IPS-20b (cell line): ENCODE data around the gene HAPLN3.
A peak's percentile ranks its signal among the peaks of the same experiment; 100 is the strongest.

Experiments used
- H3K27ac ChIP-seq: one replicate; pipeline ENCODE4 v1.5.1; 2013; ENCODE audit warnings: low read length
- H3K27me3 ChIP-seq: 2 replicates; pipeline ENCODE4 v1.6.1; 2013; ENCODE audit warnings: mild to moderate bottlenecking, low read length, inconsistent platforms; ENCODE audit not compliant: insufficient read depth
- H3K36me3 ChIP-seq: 2 replicates; pipeline ENCODE4 v1.6.1; 2013; ENCODE audit warnings: low read depth, mild to moderate bottlenecking, inconsistent platforms, low read length, moderate library complexity; ENCODE audit not compliant: insufficient read depth
- H3K4me1 ChIP-seq: 2 replicates; pipeline ENCODE4 v1.6.1; 2013; ENCODE audit warnings: mild to moderate bottlenecking, control low read depth, inconsistent platforms, low read length, moderate library complexity; ENCODE audit not compliant: insufficient read depth
- H3K4me3 ChIP-seq: 2 replicates; pipeline ENCODE4 v1.5.1; 2013; ENCODE audit warnings: mild to moderate bottlenecking, low read length, inconsistent platforms
- H3K9ac ChIP-seq: 2 replicates; pipeline ENCODE4 v1.6.1; 2013; ENCODE audit warnings: low read depth, mild to moderate bottlenecking, inconsistent platforms, low read length, moderate library complexity
- H3K9me3 ChIP-seq: 2 replicates; pipeline ENCODE4 v1.6.1; 2013; ENCODE audit warnings: mild to moderate bottlenecking, low read depth, low read length, inconsistent platforms; ENCODE audit not compliant: insufficient read depth

Gene HAPLN3

DNA sequence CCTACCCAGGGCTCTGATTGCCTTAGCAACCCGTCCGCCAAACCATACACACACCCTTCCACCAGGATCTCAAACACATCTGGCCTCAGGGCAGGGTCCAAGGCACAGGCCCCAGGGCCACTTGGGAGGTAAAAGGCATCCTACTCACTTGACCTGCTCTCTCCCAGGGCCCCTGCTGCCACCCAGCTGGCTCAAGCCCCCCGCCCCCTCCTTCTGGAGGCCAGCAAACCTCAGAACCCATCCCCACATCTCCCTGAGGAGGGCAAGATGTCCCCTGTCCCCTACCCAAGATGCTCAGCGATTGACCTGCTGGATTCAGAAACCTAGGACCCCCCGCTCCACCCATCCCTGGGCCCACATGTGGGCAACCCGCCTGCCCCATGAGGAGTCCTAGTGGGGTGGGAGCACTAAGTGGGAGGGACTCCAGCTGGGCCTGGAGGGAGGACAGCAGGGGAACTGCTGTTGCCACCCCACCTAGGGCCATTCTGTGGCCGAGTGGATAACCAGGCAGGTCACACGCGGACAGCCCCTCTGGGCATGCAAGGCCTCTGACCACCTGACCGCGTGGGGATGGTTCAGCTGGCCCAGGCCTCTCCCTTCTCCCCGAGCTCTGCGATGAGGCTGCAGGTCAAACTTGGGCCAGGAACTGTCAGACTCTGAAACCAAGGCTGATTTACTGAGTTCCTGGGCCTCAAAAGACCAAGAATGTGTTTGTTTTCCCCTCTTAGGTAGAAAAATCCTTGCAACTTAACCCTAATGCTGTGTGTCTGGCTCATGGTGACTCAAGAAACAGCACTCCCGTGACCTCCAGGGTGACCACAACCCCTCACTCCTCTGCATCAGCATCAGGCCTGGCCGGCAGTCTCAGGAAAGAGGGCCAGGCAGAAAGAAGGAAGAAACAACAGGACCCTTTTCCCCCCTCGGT is 13.6 kb upstream of the HAPLN3 start:
- H3K4me3 ChIP-seq = peak overlapping the region; percentile 98; the same call in 1 of the 2 replicates
- H3K4me1 ChIP-seq = peaks cover 17% of the 10 kb centered on the region; the same call in 1 of the 2 replicates
- no peaks in the 10 kb centered on the region for H3K9me3 ChIP-seq
- peaks cover 81% of the 10 kb centered on the region for H3K36me3 ChIP-seq
- no peak overlapping the region for H3K27ac ChIP-seq
- H3K9ac ChIP-seq = no peak overlapping the region
- H3K27me3 ChIP-seq = no peaks in the 10 kb centered on the region

DNA sequence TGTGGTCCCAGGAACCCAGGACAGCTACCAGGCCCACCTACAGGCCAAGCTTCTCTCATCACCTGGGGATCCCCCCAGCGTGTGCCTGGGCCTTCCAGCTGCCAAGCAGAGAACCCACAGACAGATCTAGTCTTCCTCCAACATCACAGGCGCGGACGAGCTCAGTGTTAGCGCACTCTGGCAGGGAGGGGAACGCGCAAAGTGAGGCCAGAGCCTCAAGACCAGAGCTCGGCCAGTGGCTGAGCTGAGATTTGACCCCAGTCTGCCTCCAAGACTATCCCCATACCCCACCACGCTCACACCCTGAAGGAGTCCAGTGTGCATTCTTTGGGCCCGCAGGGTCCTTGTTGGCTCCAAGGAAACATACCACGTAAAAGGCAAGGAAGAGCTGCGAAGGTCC is 12.8 kb upstream of the HAPLN3 start:
- Histone ChIP-seq H3K4me1 (peaks cover 17% of the 10 kb centered on the region; the same call in 1 of the 2 replicates), H3K9me3 (no peaks in the 10 kb centered on the region), H3K27ac (no peak overlapping the region), H3K36me3 (peaks cover 89% of the 10 kb centered on the region), H3K27me3 (no peaks in the 10 kb centered on the region), H3K9ac (no peak overlapping the region), H3K4me3 (no peak overlapping the region)

DNA sequence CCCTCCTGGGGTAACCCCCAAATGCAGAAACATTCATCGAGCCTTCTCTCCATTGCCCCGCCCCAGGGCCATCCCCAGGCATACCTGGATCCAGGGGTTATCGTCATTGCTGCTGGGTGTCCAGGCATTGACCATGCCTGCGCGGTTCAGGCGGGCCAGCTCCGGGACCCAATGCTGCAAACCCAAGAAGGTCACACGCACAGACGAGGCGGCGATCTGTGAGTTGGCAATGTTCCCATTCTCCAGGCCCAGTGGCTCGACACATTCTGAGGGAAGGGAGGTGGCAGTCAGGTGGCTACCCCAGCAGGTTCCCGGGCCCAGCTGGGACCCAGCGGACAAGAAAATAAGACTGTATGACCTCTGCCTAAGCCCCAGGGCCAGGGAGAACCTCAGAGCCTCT is 11.8 kb upstream of the HAPLN3 start:
- no peaks in the 10 kb centered on the region for H3K9me3 ChIP-seq
- H3K27ac ChIP-seq = no peak overlapping the region
- peaks cover 17% of the 10 kb centered on the region; the same call in 1 of the 2 replicates for H3K4me1 ChIP-seq
- H3K9ac ChIP-seq = no peak overlapping the region
- H3K36me3 ChIP-seq = peaks cover 98% of the 10 kb centered on the region
- H3K27me3 ChIP-seq = no peaks in the 10 kb centered on the region
- H3K4me3 ChIP-seq = no peak overlapping the region

DNA sequence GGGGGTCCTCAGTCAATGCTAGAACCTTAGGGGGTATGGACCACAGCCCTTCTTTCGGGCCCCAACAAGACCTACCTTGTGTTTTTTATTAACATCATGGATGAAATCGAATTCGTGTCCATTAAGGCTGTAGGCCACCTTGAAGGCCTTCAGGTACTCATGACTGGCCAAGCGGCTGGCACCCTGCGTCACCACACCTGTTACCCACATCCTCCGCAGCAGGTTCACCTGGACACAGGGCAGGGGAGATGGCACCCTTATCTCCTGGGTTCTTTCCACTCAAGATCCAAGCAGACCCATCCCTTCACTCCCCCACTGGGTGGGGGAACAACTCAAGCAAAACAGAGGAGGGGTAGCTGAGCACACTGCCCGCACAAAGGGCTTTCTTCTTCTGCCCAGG is 11.2 kb upstream of the HAPLN3 start:
- Histone ChIP-seq H3K27ac (no peak overlapping the region), H3K9me3 (no peaks in the 10 kb centered on the region), H3K4me1 (peaks cover 17% of the 10 kb centered on the region; the same call in 1 of the 2 replicates), H3K36me3 (peaks cover 100% of the 10 kb centered on the region), H3K4me3 (no peak overlapping the region), H3K9ac (no peak overlapping the region), H3K27me3 (no peaks in the 10 kb centered on the region)

DNA sequence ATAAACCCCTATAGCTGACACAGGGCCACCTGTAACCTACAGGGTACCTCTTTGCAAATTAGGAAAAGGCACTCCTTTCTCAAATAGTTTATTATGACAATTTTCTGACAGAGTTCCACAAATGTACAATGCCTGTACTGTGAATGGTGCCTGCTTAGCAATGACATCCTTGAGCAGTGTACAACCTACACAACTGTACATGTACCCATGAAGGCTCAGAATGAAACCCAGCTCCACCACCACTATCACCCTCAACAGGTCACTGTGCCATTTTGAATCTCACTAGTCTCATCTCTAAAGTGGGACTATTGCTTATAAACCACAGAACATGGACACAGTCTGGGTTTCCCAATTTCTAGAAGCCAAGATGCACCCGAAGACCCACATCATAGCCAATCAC is 10.8 kb upstream of the HAPLN3 start:
- Histone ChIP-seq H3K9ac (no peak overlapping the region), H3K27ac (no peak overlapping the region), H3K36me3 (peaks cover 100% of the 10 kb centered on the region)

DNA sequence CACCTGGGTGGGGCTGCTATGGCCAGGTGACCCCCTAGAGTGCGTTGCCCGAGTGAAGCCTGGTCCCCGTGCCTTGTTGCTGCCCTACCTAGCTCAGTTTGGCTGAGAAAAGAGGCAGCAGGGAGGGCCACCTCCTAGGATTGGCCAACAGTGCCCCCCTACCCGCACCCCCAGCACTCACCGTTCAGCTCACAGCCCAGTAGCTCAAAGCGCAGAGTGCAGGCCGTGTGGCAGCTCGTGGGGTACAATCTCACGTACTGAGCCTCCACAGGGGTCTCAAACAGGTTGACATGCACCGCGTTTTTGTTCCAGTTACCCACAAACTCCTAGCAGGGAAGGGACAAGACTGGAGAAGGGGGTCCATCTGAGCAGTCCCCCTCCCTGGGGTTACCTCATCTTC is 10.2 kb upstream of the HAPLN3 start:
- Histone ChIP-seq H3K36me3 (peaks cover 100% of the 10 kb centered on the region), H3K9me3 (no peaks in the 10 kb centered on the region), H3K27me3 (no peaks in the 10 kb centered on the region), H3K9ac (no peak overlapping the region), H3K27ac (no peak overlapping the region), H3K4me3 (no peak overlapping the region), H3K4me1 (peaks cover 11% of the 10 kb centered on the region; the same call in 1 of the 2 replicates)

More for the DNA sequence above, 10.8 kb upstream of the HAPLN3 start:
- H3K4me1 ChIP-seq = peaks cover 16% of the 10 kb centered on the region; the same call in 1 of the 2 replicates
- H3K27me3 ChIP-seq = no peaks in the 10 kb centered on the region
- no peaks in the 10 kb centered on the region for H3K9me3 ChIP-seq
- H3K4me3 ChIP-seq = no peak overlapping the region

DNA sequence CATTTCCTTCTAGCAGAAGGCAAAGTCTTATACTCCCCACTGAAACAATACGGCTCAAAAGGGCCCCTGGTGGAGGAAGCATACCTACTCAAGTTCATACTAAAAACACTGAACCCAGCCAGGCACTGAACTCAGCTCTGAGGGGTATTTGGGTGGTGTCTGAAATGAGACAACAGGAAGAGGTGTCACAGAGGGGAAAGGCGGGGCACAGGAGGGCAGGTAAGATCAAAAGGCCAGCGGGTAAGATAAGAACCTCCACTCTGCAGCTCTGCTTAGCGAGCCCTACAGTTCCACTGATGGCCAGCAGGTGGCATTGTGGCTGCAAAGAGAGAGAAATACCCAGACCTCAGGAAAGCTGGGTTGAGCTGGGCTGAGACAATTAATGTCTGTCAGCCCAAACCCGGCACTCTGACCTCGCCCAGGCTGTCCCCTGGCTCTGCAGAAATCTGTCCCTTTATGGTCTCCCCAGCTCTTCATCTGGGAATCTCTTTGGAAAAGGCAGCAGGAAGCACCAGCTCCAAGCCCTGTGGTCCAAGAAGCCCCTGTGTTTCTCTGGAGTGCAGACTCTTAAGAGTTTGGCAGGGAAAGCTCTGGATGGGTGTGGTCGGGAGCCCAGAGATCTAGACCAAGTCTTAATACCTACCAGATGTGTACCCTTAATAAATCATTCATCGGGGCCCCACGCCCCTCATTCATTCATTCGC is 9.4 kb upstream of the HAPLN3 start:
- H3K27ac ChIP-seq = no peak overlapping the region
- no peaks in the 10 kb centered on the region for H3K27me3 ChIP-seq
- H3K9ac ChIP-seq = no peak overlapping the region
- no peaks in the 10 kb centered on the region for H3K9me3 ChIP-seq
- peaks cover 4% of the 10 kb centered on the region; the same call in 1 of the 2 replicates for H3K4me1 ChIP-seq
- H3K36me3 ChIP-seq = peaks cover 100% of the 10 kb centered on the region
- H3K4me3 ChIP-seq = no peak overlapping the region

DNA sequence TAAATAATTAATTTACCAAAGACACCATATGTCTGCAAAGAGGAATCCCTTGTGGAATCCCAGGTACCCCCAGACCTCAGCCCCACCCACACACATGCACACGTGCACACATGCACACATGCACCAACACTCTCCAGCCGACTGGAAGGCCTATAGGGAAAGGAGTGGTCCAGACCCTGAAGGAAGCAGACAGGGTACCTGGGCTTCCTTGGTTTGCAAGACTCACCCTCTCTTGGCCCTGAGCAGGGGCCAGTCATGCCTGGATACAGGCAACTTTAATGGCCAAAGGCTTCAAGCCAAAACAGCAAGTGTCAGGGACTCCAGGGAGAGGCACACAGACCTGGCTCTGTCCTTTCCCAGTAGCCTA is 8.9 kb upstream of the HAPLN3 start:
- H3K36me3 ChIP-seq = peaks cover 100% of the 10 kb centered on the region
- H3K27me3 ChIP-seq = no peaks in the 10 kb centered on the region
- H3K9ac ChIP-seq = no peak overlapping the region
- no peaks in the 10 kb centered on the region for H3K9me3 ChIP-seq
- peaks cover under 1% of the 10 kb centered on the region; the same call in 1 of the 2 replicates for H3K4me1 ChIP-seq
- H3K27ac ChIP-seq = no peak overlapping the region
- no peak overlapping the region for H3K4me3 ChIP-seq

DNA sequence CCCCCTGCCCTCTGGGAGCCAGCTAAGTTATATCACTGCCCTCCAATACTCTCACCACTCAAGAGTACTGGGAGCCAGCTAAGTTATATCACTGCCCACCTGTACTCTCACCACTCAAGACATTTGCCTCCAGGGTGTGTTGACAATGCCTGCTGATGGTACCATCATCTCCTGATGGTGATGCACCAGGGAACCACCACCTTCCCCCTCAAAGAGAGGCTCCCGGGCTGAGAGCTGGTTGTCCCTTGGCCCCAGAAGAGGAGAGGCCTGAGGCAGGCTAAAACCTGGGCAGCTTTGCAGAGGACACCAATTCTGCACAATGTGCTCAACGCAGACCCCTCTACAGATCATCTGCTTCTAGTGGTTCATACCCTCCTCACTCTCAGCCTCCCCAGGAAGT is 7.5 kb upstream of the HAPLN3 start:
- Histone ChIP-seq H3K27me3 (no peaks in the 10 kb centered on the region), H3K4me1 (no peaks in the 10 kb centered on the region; the same call in 1 of the 2 replicates), H3K27ac (no peak overlapping the region), H3K9me3 (no peaks in the 10 kb centered on the region), H3K36me3 (peaks cover 96% of the 10 kb centered on the region), H3K9ac (no peak overlapping the region), H3K4me3 (no peak overlapping the region)

DNA sequence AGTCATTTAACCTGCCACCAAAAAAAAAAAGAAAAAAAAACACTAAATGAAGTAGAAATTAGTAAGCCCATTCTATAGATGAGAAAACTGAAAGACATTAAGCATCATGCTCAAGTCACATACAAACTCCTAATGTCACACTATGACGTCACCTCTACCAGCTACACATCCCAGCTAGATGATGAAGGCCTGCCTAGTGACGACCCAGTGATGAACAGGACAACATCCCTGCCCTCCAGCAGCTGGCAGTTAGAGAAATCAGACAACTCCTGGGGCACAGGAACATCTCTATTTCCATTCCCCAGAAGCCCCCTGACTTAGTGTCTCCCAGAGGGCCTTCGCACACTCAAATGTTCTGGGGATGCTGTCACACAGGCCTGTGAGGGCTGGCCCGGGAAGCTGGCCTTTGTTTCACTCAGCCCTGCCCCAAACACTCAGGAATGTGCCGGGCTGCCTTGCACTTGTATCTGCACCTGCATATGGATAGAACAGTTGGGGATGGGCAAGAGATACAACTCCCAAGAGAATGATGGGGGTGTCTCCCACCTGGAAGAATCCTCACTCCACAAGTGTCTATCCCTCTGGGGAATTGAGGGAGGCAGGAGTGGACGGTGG is 7.0 kb upstream of the HAPLN3 start:
- Histone ChIP-seq H3K27ac (no peak overlapping the region), H3K36me3 (peaks cover 91% of the 10 kb centered on the region), H3K9ac (no peak overlapping the region), H3K4me3 (no peak overlapping the region), H3K4me1 (peaks cover 3% of the 10 kb centered on the region; the same call in 1 of the 2 replicates), H3K9me3 (no peaks in the 10 kb centered on the region), H3K27me3 (no peaks in the 10 kb centered on the region)

DNA sequence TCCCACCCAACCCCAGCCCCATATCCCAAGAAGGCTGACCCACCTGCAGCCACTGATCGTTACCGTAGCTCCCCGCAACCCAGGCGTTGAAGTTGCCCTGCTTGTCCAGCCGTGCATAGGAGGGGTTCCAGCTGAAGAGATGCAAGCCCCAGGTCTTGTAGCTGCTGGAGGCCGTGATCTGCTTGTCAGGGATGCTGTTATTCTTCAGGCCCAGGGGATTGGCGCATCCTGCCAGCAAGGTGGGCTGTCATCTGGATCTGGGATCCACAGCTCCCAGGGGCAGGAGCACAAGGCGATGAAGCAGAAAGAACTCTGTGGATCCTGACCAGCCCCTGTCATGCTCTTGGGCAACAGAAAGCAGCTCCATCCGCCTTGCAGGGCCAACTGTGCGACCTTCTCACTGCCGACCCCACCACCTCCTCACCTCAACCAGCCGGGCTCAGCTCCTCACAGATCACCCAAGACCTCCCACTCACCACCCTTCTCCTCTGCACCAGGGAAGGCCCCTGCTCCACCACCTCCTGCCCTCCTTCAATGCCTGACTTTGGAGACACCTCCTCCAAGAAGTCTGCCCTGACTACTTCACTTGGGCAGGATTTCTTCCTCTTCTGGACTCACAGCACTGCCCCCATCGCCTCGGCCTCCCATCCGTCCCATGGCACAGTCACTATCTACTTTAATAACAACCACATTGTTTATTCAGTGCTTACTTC is 6.3 kb upstream of the HAPLN3 start:
- Histone ChIP-seq H3K4me1 (peaks cover 9% of the 10 kb centered on the region; the same call in 1 of the 2 replicates), H3K9ac (no peak overlapping the region), H3K4me3 (no peak overlapping the region), H3K27me3 (no peaks in the 10 kb centered on the region), H3K9me3 (no peaks in the 10 kb centered on the region), H3K27ac (no peak overlapping the region), H3K36me3 (peaks cover 84% of the 10 kb centered on the region)
